ENCODE data around the gene ZNF487.
A peak's percentile ranks its signal among the peaks of the same experiment; 100 is the strongest.

ZNF487 gene

DNA sequence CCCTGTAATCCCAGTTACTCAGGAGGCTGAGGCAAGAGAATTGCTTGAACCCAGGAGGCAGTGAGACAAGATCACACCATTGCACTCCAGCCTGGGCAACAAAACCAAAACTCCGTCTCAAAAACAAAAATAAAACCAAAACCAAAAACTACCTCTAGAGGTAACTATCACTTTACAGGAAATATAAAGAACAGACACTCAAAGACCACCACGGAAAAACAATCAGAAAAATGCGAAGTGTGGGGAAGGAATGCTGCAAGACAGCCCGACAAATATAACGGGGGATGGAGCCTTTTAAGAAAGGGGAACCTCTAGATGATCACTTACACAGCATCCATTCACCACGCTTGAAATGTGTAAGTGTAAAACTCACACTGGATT, 32.2 kb upstream of the ZNF487 start:
- peaks cover 34% of the 10 kb centered on the region for H3K4me1 ChIP-seq (ENCODE audit: control insufficient read depth, insufficient read depth, low read length)
- H3K27ac ChIP-seq (ENCODE audit: low read length): no peak overlapping the region
- H3K36me3 ChIP-seq (ENCODE audit: control insufficient read depth in 2 of 2, insufficient read depth in 2 of 2, low read length in 2 of 2): peaks cover 0 to 1% of the 10 kb centered on the region in 2 donors
- H3K27me3 ChIP-seq (ENCODE audit: control insufficient read depth in 1 of 2, insufficient read depth in 2 of 2, low read length in 2 of 2): no peaks in the 10 kb centered on the region
- no peak overlapping the region for H3K9ac ChIP-seq (ENCODE audit: low read length in 2 of 2)
- H3K4me3 ChIP-seq (ENCODE audit: low read length in 2 of 2): no peak overlapping the region
- no peaks in the 10 kb centered on the region for H3K9me3 ChIP-seq (ENCODE audit: control insufficient read depth in 2 of 2, low read length in 2 of 2)

- no peaks in the 10 kb centered on the region for H3K9me3 ChIP-seq (ENCODE audit: control insufficient read depth in 2 of 2, low read length in 2 of 2)
- H3K4me1 ChIP-seq (ENCODE audit: control insufficient read depth, insufficient read depth, low read length): peaks cover 34% of the 10 kb centered on the region
- no peaks in the 10 kb centered on the region for H3K36me3 ChIP-seq (ENCODE audit: control insufficient read depth in 2 of 2, insufficient read depth in 2 of 2, low read length in 2 of 2)
- no peaks in the 10 kb centered on the region for H3K27me3 ChIP-seq (ENCODE audit: control insufficient read depth in 1 of 2, insufficient read depth in 2 of 2, low read length in 2 of 2)
- peak overlapping the region; percentile 96 for H3K27ac ChIP-seq (ENCODE audit: low read length)
- peak overlapping the region; percentile 84 to 89 for H3K4me3 ChIP-seq (ENCODE audit: low read length in 2 of 2)
- peak overlapping the region; percentile 82 to 99 for H3K9ac ChIP-seq (ENCODE audit: low read length in 2 of 2)
These were observed 29.7 kb upstream of the ZNF487 start for GRCh38 chr10:43407148-43407575.

DNA sequence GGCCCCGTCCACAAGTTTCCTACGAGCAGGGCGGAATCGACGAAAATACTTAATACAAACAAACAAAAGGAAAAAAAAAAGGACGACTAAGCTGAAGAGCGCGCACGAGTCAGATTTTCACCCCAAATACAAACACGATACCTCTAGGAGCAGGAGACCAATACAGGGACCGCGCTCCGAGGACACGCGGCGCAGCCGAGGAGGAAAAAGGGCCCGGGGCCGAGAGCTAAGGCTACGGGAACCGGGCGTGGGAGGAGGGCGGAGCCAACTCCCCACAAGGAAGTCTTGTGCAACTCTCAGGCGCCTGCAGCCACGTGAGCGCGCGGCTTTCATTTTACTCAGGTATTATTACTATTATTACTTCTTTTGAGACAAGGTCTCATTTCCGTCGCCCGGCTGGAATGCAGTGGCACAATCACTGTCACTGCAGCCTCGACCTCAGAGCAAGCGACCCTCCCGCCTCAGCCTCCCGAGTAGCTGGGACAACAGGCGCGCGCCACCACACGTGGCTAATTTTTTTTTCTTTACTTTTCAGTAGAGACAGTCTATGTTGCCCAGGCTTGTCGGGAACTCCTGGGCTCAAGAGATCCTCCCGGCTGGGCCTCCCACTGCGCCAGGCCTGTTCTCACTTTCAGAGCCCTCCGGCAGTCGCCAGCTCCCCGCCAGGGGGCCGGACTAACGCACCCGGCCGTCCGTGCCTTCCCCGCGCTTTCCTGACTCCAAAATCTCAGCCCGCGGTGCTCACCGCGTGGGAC, 29.2 kb upstream of the ZNF487 start:
- peak overlapping the region; percentile 96 for H3K27ac ChIP-seq (ENCODE audit: low read length)
- H3K4me1 ChIP-seq (ENCODE audit: control insufficient read depth, insufficient read depth, low read length): peaks cover 34% of the 10 kb centered on the region
- H3K9ac ChIP-seq (ENCODE audit: low read length in 2 of 2): peak overlapping the region; percentile 82 to 99
- H3K36me3 ChIP-seq (ENCODE audit: control insufficient read depth in 2 of 2, insufficient read depth in 2 of 2, low read length in 2 of 2): no peaks in the 10 kb centered on the region
- H3K9me3 ChIP-seq (ENCODE audit: control insufficient read depth in 2 of 2, low read length in 2 of 2): no peaks in the 10 kb centered on the region
- H3K4me3 ChIP-seq (ENCODE audit: low read length in 2 of 2): peak overlapping the region; percentile 84 to 89
- no peaks in the 10 kb centered on the region for H3K27me3 ChIP-seq (ENCODE audit: control insufficient read depth in 1 of 2, insufficient read depth in 2 of 2, low read length in 2 of 2)

GRCh38 chr10:43408331-43408709, 28.6 kb upstream of the ZNF487 start:
- Histone ChIP-seq H3K36me3 (ENCODE audit: control insufficient read depth in 2 of 2, insufficient read depth in 2 of 2, low read length in 2 of 2) (no peaks in the 10 kb centered on the region), H3K4me1 (ENCODE audit: control insufficient read depth, insufficient read depth, low read length) (peaks cover 34% of the 10 kb centered on the region), H3K27me3 (ENCODE audit: control insufficient read depth in 1 of 2, insufficient read depth in 2 of 2, low read length in 2 of 2) (no peaks in the 10 kb centered on the region), H3K9me3 (ENCODE audit: control insufficient read depth in 2 of 2, low read length in 2 of 2) (no peaks in the 10 kb centered on the region), H3K27ac (ENCODE audit: low read length) (peak overlapping the region; percentile 96), H3K9ac (ENCODE audit: low read length in 2 of 2) (peak overlapping the region; percentile 82 to 99), H3K4me3 (ENCODE audit: low read length in 2 of 2) (peak overlapping the region; percentile 84 to 89)

GRCh38 chr10:43408710-43409384, 28.1 kb upstream of the ZNF487 start, which contains the start of gene HNRNPF:
TSS of gene HNRNPF (minus strand) at chr10:43409186. CDS start at chr10:43387884, 21,302 bp downstream.
- peaks cover 28% of the 10 kb centered on the region for H3K4me1 ChIP-seq (ENCODE audit: control insufficient read depth, insufficient read depth, low read length)
- H3K4me3 ChIP-seq (ENCODE audit: low read length in 2 of 2): peak within 1 kb of the TSS; percentile 84 to 89
- H3K27ac ChIP-seq (ENCODE audit: low read length): peak within 1 kb of the TSS; percentile 96
- H3K27me3 ChIP-seq (ENCODE audit: control insufficient read depth in 1 of 2, insufficient read depth in 2 of 2, low read length in 2 of 2): no peaks in the 10 kb centered on the region
- H3K36me3 ChIP-seq (ENCODE audit: control insufficient read depth in 2 of 2, insufficient read depth in 2 of 2, low read length in 2 of 2): no peaks in the 10 kb centered on the region
- no peaks in the 10 kb centered on the region for H3K9me3 ChIP-seq (ENCODE audit: control insufficient read depth in 2 of 2, low read length in 2 of 2)
- peak within 1 kb of the TSS; percentile 86 to 99 for H3K9ac ChIP-seq (ENCODE audit: low read length in 2 of 2)

- Histone ChIP-seq H3K9ac (ENCODE audit: low read length in 2 of 2) (peak overlapping the region; percentile 69 to 86), H3K27me3 (ENCODE audit: control insufficient read depth in 1 of 2, insufficient read depth in 2 of 2, low read length in 2 of 2) (no peaks in the 10 kb centered on the region), H3K9me3 (ENCODE audit: control insufficient read depth in 2 of 2, low read length in 2 of 2) (no peaks in the 10 kb centered on the region), H3K4me3 (ENCODE audit: low read length in 2 of 2) (peak overlapping the region; percentile 72 to 84), H3K27ac (ENCODE audit: low read length) (peak overlapping the region; percentile 96), H3K36me3 (ENCODE audit: control insufficient read depth in 2 of 2, insufficient read depth in 2 of 2, low read length in 2 of 2) (no peaks in the 10 kb centered on the region), H3K4me1 (ENCODE audit: control insufficient read depth, insufficient read depth, low read length) (peaks cover 25% of the 10 kb centered on the region)
These were observed 27.4 kb upstream of the ZNF487 start for GRCh38 chr10:43409385-43410109.

- peaks cover 23% of the 10 kb centered on the region for H3K4me1 ChIP-seq (ENCODE audit: control insufficient read depth, insufficient read depth, low read length)
These were observed 26.6 kb upstream of the ZNF487 start for GRCh38 chr10:43410345-43410744.

GRCh38 chr10:43411536-43411935, 25.4 kb upstream of the ZNF487 start:
- H3K4me1 ChIP-seq (ENCODE audit: control insufficient read depth, insufficient read depth, low read length): peaks cover 13% of the 10 kb centered on the region
- H3K27ac ChIP-seq (ENCODE audit: low read length): no peak overlapping the region
- H3K9ac ChIP-seq (ENCODE audit: low read length in 2 of 2): no peak overlapping the region
- H3K4me3 ChIP-seq (ENCODE audit: low read length in 2 of 2): no peak overlapping the region
- no peaks in the 10 kb centered on the region for H3K9me3 ChIP-seq (ENCODE audit: control insufficient read depth in 2 of 2, low read length in 2 of 2)
- H3K36me3 ChIP-seq (ENCODE audit: control insufficient read depth in 2 of 2, insufficient read depth in 2 of 2, low read length in 2 of 2): no peaks in the 10 kb centered on the region
- no peaks in the 10 kb centered on the region for H3K27me3 ChIP-seq (ENCODE audit: control insufficient read depth in 1 of 2, insufficient read depth in 2 of 2, low read length in 2 of 2)

More at GRCh38 chr10:43410345-43410744, 26.6 kb upstream of the ZNF487 start:
- Histone ChIP-seq H3K9me3 (ENCODE audit: control insufficient read depth in 2 of 2, low read length in 2 of 2) (no peaks in the 10 kb centered on the region), H3K27me3 (ENCODE audit: control insufficient read depth in 1 of 2, insufficient read depth in 2 of 2, low read length in 2 of 2) (no peaks in the 10 kb centered on the region), H3K4me3 (ENCODE audit: low read length in 2 of 2) (no peak overlapping the region), H3K36me3 (ENCODE audit: control insufficient read depth in 2 of 2, insufficient read depth in 2 of 2, low read length in 2 of 2) (no peaks in the 10 kb centered on the region), H3K9ac (ENCODE audit: low read length in 2 of 2) (no peak overlapping the region), H3K27ac (ENCODE audit: low read length) (no peak overlapping the region)

- peaks cover 5% of the 10 kb centered on the region for H3K4me1 ChIP-seq (ENCODE audit: control insufficient read depth, insufficient read depth, low read length)
- no peaks in the 10 kb centered on the region for H3K36me3 ChIP-seq (ENCODE audit: control insufficient read depth in 2 of 2, insufficient read depth in 2 of 2, low read length in 2 of 2)
- no peak overlapping the region for H3K27ac ChIP-seq (ENCODE audit: low read length)
- no peaks in the 10 kb centered on the region for H3K9me3 ChIP-seq (ENCODE audit: control insufficient read depth in 2 of 2, low read length in 2 of 2)
- no peak overlapping the region for H3K4me3 ChIP-seq (ENCODE audit: low read length in 2 of 2)
- H3K27me3 ChIP-seq (ENCODE audit: control insufficient read depth in 1 of 2, insufficient read depth in 2 of 2, low read length in 2 of 2): no peaks in the 10 kb centered on the region
- no peak overlapping the region for H3K9ac ChIP-seq (ENCODE audit: low read length in 2 of 2)
These were observed 21.4 kb upstream of the ZNF487 start for GRCh38 chr10:43415544-43415943.

DNA sequence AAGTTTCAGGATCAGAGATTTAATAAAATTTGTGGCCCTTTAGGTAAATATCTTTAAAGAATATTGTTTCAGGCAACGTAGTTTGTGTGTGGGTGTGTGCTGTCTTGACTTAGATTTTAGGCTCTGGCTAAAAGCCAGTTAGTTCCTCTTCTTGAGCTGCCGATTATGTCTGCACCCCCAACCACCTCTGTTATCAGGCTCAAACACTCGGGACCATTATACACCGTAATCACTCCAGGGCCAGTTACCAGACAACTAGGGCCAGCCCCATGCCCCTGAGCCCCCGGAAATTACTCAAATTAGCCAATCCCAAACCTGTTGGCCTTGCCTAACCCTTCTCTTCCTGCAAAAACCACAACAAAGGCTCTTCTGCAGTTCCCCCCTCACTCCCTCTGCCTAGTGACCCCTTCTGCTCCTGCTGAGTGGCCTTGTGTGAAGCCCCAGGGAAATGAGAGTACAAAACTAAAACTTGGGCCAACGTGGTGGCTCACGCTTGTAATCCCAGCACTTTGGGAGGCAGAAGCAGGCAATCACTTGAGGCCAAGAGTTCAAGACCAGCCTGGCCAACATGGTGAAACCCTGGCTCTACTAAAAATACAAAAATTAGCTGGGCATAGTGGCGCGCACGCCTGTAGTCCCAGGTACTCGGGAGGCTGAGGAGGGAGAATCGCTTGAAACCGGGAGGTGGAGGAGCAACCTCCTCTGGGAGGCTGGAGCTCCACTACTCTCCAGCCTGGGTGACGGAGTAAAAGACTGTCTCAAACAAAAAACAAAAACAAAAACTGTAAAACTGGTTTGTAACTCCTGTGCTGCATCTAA, 18.8 kb upstream of the ZNF487 start:
- H3K27me3 ChIP-seq (ENCODE audit: control insufficient read depth in 1 of 2, insufficient read depth in 2 of 2, low read length in 2 of 2): no peaks in the 10 kb centered on the region
- H3K4me3 ChIP-seq (ENCODE audit: low read length in 2 of 2): no peak overlapping the region
- no peaks in the 10 kb centered on the region for H3K36me3 ChIP-seq (ENCODE audit: control insufficient read depth in 2 of 2, insufficient read depth in 2 of 2, low read length in 2 of 2)
- H3K9ac ChIP-seq (ENCODE audit: low read length in 2 of 2): no peak overlapping the region
- peaks cover 9% of the 10 kb centered on the region for H3K4me1 ChIP-seq (ENCODE audit: control insufficient read depth, insufficient read depth, low read length)
- no peaks in the 10 kb centered on the region for H3K9me3 ChIP-seq (ENCODE audit: control insufficient read depth in 2 of 2, low read length in 2 of 2)
- H3K27ac ChIP-seq (ENCODE audit: low read length): no peak overlapping the region
